HG03520 (cell line): ENCODE measurements around the gene FILIP1.

ENCODE experiments used
- ATAC-seq: cut with Tn5 transposase; IDR thresholded peaks from one replicate; pipeline ENCODE4 v1.9.1; 2021; ENCODE audit warnings: mild to moderate bottlenecking, moderate library complexity; ENCODE audit not compliant: unreplicated experiment

FILIP1 gene

GRCh38 chr6:75497994-75498393 is 4.4 kb upstream of the FILIP1 start:
- ATAC-seq = no peak

GRCh38 chr6:75495011-75495410 is 1.4 kb upstream of the FILIP1 start:
- no peak for ATAC-seq

DNA sequence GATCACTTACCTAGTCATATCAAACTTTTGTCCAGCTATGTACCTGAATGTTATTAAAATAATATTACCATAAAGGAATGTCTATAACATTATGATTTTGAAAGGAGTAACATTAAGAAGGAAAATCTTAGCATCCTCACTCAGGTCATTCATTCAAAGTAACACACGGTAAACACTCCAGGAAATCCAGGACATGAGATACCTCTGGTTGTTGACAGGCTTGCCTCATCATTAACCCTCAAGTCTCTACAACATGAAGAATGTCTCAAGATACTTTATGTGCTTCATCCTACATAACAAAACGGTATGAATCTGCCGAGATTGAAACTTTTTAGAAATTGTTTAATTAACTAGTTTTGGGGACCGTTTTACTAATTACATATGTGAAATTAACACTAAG is 690 bp upstream of the FILIP1 start:
- ATAC-seq = no peak

GRCh38 chr6:75492386-75493153 is 1.0 kb downstream of the FILIP1 start:
- ATAC-seq = no peak

DNA sequence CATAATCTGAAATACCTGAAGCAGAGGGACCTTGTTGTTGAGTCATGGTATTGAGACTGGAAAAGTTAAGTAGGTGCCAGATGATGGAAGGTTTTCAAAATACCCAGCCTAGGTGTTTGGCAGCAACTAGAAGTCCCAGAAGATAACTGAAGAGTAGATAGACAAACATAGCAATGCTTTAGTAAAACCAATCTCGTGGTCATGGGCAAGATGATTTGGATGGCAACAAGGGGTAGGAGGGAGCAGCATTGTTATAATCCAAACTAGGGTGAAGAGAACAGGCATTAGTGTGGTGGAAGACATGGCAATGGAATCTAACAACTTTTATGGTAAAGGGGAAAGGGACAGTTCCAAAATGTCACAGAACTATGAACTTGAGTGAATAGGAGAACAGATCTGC is 2.3 kb downstream of the FILIP1 start:
- no peak for ATAC-seq

DNA sequence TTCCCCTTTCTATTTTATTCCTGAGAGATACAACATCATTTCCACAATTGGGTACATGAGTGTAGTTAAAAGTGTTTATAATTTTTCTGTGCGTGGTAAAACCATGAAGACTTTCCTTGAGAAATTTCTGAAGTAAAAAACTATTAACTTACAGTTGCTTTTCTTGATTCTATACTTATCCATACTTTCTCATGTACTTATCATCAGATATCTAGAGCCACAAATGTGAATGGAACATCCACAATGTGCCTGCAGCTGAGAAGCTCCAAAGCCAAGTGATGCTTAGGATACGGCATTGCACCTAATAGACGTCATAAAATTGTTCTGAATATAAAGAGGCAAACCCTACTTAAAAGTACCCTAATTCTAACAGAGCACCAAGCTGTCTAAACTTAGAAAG is 2.9 kb downstream of the FILIP1 start:
- ATAC-seq = no peak

GRCh38 chr6:75489025-75489424 is 4.6 kb downstream of the FILIP1 start:
- no peak for ATAC-seq

GRCh38 chr6:75488033-75488432 is 5.6 kb downstream of the FILIP1 start:
- ATAC-seq = no peak

DNA sequence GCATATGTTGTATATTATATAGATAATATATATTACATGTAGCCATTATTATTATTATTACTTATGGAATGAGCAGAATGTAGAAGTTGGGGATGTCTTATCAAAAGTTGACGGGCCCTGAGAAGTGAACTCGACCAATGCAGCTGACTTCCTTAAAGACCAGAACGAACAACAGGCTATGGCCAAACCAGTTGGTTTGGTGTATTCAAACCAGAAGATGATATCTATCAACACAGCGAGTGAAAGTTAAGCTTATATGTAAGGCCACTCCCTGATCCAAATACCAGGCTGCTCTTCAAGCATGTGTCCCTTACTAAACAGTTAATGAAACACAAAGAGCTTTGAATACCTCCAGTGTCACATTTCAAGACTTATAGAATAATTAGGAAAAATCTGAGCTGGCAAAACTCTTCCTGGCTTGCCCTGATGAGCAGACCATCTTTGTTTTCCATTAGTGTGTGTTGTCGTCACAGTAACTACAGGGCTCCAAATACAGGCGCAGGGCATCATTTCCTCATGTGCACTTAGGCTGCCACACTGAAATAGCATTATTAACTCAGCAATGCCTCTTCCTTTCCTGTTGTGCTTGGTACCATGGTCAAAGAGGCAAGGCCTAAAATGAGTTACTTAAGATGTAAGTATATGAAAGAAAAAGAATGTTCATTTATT is 6.6 kb downstream of the FILIP1 start:
- no peak for ATAC-seq

DNA sequence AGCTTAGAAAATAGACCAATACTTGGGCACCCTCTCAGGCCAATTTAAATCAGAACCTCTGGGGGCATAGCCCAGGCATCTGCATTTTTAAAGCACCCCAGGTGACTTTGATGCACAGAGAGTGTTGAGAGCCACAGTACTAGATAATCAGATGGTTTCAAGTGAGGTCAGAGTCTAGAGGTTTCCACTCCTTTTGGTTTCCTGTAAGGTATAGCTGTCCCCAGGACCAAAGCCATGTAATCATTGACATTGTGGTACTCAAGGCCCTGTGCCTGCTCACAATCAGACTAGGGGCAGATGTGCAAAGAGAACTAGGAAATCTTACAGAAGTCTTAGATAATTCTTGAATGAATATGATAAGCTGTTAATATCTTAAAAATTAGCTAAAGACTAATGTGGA is 9.1 kb downstream of the FILIP1 start:
- ATAC-seq = peak; percentile 75

DNA sequence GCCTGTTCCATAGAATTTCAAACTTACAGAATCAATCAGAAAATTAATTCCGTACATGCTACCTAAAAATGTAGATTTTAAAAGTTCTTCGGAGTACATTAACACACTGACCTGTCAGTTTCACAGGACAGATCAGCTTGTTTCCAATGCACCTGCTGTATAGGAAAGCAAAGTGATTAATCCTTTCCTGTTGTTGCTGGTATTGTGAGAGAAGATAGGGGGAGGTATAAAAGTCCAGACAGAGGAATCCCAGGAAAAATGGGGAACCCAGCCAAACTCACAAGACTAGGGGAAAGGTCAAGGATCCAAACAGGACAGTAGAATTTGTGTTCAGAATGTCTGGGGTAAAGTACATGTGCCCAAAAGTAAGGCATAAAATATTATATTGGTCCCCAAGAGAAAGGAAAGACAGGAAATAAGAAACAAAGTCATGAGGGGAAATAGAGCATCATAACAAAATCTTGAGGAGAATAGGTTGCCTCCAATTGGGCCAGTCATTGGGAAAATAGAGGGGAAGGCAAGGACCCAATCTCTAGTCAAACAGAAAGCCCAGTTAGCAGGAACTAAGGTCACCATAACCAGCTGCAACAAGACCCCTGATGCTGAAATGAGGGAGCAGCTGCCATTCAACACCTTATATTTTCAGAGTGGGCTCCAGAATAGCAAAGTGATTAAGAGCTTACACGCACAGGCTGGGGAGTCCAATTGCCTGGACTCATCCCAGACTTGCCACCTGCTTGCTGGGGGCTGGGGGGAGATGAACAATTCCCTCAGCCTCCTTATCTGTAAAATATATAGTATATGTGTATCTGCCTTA is 10.3 kb downstream of the FILIP1 start:
- no peak for ATAC-seq

DNA sequence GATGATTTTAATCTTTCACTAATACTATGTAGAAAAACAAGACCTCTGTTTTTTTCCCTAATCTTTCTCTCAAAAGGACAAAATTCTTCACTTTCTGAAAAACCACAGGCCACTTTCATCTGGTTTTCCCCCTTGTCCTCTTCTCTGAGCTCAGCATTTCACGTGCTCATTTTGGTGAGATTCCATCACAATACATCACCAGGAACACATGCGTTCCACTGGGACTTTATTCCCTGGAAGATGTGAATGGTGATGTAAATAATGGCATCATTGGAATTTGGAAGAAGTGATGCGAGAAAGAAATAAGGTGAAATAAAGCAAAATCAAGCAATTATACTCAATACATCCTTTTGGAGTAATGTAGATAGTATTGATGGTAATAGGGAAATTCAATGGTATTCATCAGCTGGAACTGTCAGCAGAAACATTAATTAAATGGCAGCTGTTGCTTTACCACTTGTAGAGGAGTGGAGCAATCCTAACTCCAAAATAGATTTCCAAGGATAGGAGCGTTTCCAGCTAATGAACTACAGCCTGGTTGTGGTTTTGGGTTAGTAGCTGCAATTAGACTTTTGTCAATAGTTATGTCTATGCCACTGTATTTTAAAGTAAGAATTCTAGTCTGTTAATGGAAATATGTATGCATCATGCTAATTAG is 11.5 kb downstream of the FILIP1 start:
- ATAC-seq = no peak

- no peak for ATAC-seq
Measured at GRCh38 chr6:75481394-75481793, 12.2 kb downstream of the FILIP1 start.

- ATAC-seq = no peak
Measured at GRCh38 chr6:75480425-75480824, 13.2 kb downstream of the FILIP1 start.

GRCh38 chr6:75479712-75480111 is 13.9 kb downstream of the FILIP1 start:
- no peak for ATAC-seq

DNA sequence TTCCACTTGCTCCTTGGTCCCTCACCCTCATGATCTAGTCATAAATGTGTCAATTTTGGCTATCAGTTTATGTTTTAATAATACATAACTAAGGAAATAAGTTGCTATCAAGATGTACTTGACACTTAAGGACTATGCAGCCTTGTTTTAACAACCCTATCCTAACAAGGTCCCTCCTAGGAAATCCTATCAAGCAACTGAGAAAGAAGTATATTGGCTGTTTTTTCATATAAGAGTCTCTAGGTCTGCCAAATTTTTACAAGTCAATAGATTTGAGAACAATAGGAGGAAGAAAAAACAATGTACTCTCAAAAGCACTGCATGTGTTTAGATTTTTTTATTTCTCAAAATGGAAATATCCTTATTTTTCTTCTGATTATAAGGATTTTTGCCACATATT is 14.7 kb downstream of the FILIP1 start:
- ATAC-seq = no peak

GRCh38 chr6:75472885-75473284 is 20.7 kb downstream of the FILIP1 start:
- peak; percentile 90 for ATAC-seq

DNA sequence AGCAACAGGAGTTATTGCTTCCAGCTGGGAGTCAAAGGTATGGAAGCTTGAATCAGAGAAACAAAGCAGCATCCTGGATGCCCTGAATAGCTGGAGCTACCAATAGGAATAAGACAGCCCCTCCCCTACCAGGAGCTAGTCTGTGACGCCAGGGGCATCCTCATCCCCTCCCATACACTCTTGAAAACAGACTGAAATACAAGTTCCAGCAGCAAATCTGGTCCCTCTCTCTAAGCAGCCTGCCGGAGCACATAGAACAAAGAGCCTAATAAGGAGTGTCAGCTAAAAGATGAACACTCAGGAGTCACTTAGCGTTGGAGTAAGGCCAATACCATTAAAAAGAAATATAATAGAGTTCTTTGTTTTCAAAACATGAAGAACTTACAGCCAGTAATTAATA is 25.6 kb downstream of the FILIP1 start:
- no peak for ATAC-seq

DNA sequence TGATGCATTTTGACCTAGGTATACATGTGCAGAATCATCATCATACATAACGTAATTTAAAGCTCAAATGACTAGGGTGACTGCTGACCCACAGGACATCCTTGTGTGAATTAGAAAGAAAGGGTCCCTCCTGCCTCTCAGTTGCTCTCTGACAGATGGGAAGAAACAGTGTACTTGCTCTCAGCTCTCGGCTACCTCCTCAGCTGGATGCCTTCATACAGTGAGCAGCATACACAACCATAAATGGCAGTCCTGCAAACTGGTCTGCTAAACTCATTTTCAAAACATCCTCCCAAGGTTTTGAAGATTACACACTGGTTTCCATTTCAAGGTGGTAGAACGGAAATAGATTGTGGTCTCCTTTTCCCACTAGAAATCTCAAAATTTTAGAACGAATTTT is 26.3 kb downstream of the FILIP1 start:
- ATAC-seq = no peak

DNA sequence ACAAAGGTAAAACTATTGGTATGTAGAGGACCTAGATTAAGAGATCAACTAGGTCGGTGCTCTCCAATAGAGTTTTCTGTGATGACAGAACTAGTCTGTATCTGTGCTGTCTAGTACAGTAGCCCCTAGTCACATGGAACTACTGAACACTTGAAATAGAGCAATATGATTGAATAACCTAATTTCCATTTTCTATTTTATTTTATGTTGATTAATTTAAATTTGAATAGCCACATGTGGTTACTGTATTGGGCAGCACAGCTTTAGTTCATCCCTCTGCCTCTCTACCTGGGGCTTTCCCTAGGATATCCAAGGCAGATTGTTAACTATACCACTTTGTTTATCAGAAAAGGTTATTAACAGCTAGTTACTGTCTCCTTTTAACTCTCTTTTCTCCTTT is 27.0 kb downstream of the FILIP1 start:
- no peak for ATAC-seq

DNA sequence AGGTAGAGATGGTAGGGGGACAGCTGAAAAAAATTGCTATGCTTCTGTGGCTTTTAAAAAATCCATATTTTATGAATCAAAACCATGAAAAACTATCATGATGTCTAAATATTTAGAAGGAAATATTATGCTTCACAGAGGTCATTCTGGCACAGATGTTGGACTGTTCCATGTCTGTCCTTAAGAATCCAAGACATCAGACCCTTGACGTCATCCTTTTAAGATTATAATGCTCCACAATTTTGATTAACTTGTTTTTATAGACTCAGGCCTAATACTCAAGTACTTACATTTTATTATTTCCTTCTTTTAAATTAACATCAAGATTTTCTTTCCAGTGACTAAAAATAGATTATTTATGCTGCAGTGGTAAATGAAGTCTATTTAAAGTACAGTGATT is 29.7 kb downstream of the FILIP1 start:
- no peak for ATAC-seq
